Transverse colon (tissue), 4 donors: ENCODE measurements around the gene ATP6V1F. TPM values are rescaled to one million over a fixed set of nuclear protein-coding genes. Genes with fewer than 3 reads are reported as not detected.

Experiments
- DNase-seq: peaks from one replicate; pipeline ENCODE4 v3.0.0-alpha.2; 2019
- H3K27ac ChIP-seq, 4 donors: fragments of 200-600 bp; sonication (generic); 2 replicates each; pipeline ENCODE4 v1.5.1; 2016 to 2018; ENCODE audit warnings: inconsistent platforms in 4 of 4
- H3K27me3 ChIP-seq: fragments of 200-600 bp; sonication (generic); 2 replicates; pipeline ENCODE4 v1.5.1; 2017; ENCODE audit warnings: inconsistent platforms
- H3K36me3 ChIP-seq, 4 donors: fragments of 200-600 bp; sonication (generic); 2 replicates each; pipeline ENCODE4 v1.5.1; 2017 to 2019; ENCODE audit warnings: inconsistent platforms in 4 of 4
- H3K4me1 ChIP-seq, 4 donors: fragments of 200-600 bp; sonication (generic); 2 replicates each; pipeline ENCODE4 v1.5.1; 2017 to 2020; ENCODE audit warnings: inconsistent platforms in 4 of 4
- H3K4me3 ChIP-seq, 4 donors: fragments of 200-600 bp; sonication (generic); 1 replicate in 1 of 4; 2 replicates in 3 of 4; pipeline versions ENCODE4 v1.5.1 to v1.6.1; 2017 to 2019; ENCODE audit warnings: inconsistent platforms in 4 of 4
- H3K9me3 ChIP-seq, 2 donors: fragments of 200-600 bp; sonication (generic); 2 replicates each; pipeline ENCODE4 v1.5.1; 2017 to 2019; ENCODE audit warnings: inconsistent platforms in 2 of 2
- CTCF ChIP-seq, 5 experiments: fragments of 200-600 bp in 3 of 5; fragments of 450-650 bp in 2 of 5; sonication (generic) in 3 of 5; IDR thresholded peaks; 1 replicate in 2 of 5; 2 replicates in 3 of 5; pipeline ENCODE4 v1.5.1; 2016 to 2017; ENCODE audit warnings: antibody characterized with exemption in 5 of 5, inconsistent platforms in 3 of 5, mild to moderate bottlenecking in 2 of 5, moderate library complexity in 1 of 5
- EP300 ChIP-seq: sonication (generic); formaldehyde crosslinking; IDR thresholded peaks from one replicate; pipeline ENCODE4 v1.6.1; 2017; ENCODE audit warnings: antibody characterized with exemption, low read depth
- POLR2A ChIP-seq: fragments of 450-650 bp; IDR thresholded peaks from one replicate; pipeline ENCODE4 v1.6.1; 2016; ENCODE audit warnings: antibody characterized with exemption, mild to moderate bottlenecking, moderate library complexity
- POLR2AphosphoS5 ChIP-seq, 3 donors: sonication (generic); formaldehyde crosslinking; IDR thresholded peaks; one replicate each; pipeline ENCODE4 v1.6.1; 2016; ENCODE audit warnings: antibody characterized with exemption in 3 of 3
- WGBS, 2 donors: methylation state at CpG; one replicate each; pipeline ENCODE4 v1.1.5; 2018; ENCODE audit warnings: low coverage in 1 of 2; 5-methylcytosine and 5-hydroxymethylcytosine counted together
- in situ Hi-C, 4 donors: fragments of 200-750 bp; cut with MboI; loops; one replicate each; pipeline versions ENCODE4 v1.15.0 to v1.15.1; 2017; ENCODE audit warnings: low sequenced_read_pairs in 3 of 4, low pct_ligation_motif_present in 1 of 4, low pct_unique_long_range_greater_than_20kb in 1 of 4
- intact Hi-C: fragments of 100-400 bp; cut with DNase I; formaldehyde crosslinking; loops from one replicate; pipeline ENCODE4 v1.15.1; 2023; ENCODE audit warnings: low total_unique reads
- total RNA-seq, 4 donors: library from RNA; depleted of rRNA; stranded (reverse); fragments of >200 nt; gene quantifications; one replicate each; pipeline ENCODE4 v1.1.0, GENCODE V29; 2016

ATP6V1F gene
- total RNA-seq, 4 donors from 2014 or later: 25.5 to 128 (median 63.2) TPM

DNA sequence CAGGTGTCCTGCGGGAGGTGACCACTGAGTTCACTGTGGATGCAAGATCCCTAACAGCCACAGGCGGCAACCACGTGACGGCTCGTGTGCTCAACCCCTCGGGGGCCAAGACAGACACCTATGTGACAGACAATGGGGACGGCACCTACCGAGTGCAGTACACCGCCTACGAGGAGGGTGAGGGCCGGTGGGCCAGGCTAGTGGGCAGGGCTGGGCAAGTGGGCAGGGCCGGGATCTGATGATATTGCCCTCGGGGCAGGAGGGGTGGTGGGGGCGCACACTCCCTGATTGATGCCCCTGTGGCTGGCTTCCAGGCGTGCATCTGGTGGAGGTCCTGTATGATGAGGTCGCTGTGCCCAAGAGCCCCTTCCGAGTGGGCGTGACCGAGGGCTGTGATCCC, 16.7 kb upstream of the ATP6V1F start:
- WGBS, 2 donors: 73% methylated on average over 19 of the region's 19 CpGs; no CpG with 5 or more reads in 1 of the 2 donors
- in situ Hi-C loops (no loop called here), intact Hi-C loops (no loop called here)
- Histone ChIP-seq H3K27me3 (no peaks in the 10 kb centered on the region), H3K4me3 (no peak overlapping the region), H3K36me3 (no peaks in the 10 kb centered on the region), H3K27ac (no peak overlapping the region), H3K9me3 (no peaks in the 10 kb centered on the region), H3K4me1 (peaks cover 0 to 3% (median 0%) of the 10 kb centered on the region in 4 donors)
- TF ChIP-seq POLR2AphosphoS5 (IDR thresholded peaks at IDR 0.05) (peak in 1 of 3 donors; percentile 15), POLR2A (no peak), EP300 (no peak)
- DNase-seq: no peak

DNA sequence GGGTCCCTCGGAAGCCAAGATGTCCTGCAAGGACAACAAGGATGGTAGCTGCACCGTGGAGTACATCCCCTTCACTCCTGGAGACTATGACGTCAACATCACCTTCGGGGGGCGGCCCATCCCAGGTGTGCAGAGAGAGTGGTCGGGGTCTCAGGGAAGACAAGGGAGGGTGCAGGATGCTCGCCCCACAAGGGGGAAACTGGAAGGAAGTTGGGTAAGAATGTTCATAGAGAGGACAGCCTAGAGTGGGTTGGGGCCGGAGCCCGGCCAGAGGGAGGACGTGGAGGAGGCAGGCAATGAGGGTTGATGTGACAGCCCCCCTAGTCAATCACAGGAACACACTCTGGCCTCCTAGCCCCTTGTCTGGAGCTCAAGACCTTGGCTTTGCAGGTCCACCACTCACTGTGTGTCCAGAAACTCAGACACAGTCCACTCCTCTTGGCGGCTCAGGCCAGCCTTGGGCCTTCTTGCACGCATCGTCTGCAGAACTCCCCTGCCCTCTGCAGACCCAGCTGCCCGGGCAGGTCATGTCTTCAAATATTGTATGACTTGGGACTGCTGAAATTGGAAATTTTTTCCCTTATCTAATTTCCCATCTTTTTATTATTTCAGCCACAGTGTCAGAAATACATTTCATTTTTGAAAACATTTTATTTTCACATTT, 15.7 kb upstream of the ATP6V1F start:
- Histone ChIP-seq H3K36me3 (no peaks in the 10 kb centered on the region), H3K27me3 (no peaks in the 10 kb centered on the region), H3K27ac (no peak overlapping the region), H3K4me1 (no peaks in the 10 kb centered on the region), H3K4me3 (no peak overlapping the region), H3K9me3 (no peaks in the 10 kb centered on the region)
- intact Hi-C loops: no loop called here
- no peak for DNase-seq
- 60 to 88% methylated on average over 1 to 14 of the region's 14 CpGs for WGBS, 2 donors
- TF ChIP-seq EP300 (no peak), POLR2A (no peak), POLR2AphosphoS5 (IDR thresholded peaks at IDR 0.05) (peak in 1 of 3 donors; percentile 33), CTCF (IDR thresholded peaks at IDR 0.05) (no peak)
- in situ Hi-C loops: no loop called here

GRCh38 chr7:128847721-128848211, 14.9 kb upstream of the ATP6V1F start:
- TF ChIP-seq CTCF (IDR thresholded peaks at IDR 0.05): no peak
- no peak for TF ChIP-seq POLR2A
- no peak for TF ChIP-seq POLR2AphosphoS5 (IDR thresholded peaks at IDR 0.05)
- no peak for TF ChIP-seq EP300
- 88% methylated on average over 17 of the region's 17 CpGs; no CpG with 5 or more reads in 1 of the 2 donors for WGBS, 2 donors
- H3K27me3 ChIP-seq: no peaks in the 10 kb centered on the region
- H3K27ac ChIP-seq: no peak overlapping the region
- intact Hi-C loops: no loop called here
- in situ Hi-C loops: no loop called here
- H3K36me3 ChIP-seq: no peaks in the 10 kb centered on the region
- H3K4me1 ChIP-seq: no peaks in the 10 kb centered on the region
- H3K4me3 ChIP-seq: no peak overlapping the region
- no peaks in the 10 kb centered on the region for H3K9me3 ChIP-seq
- no peak for DNase-seq

- 63 to 90% methylated on average over 4 to 31 of the region's 31 CpGs for WGBS, 2 donors
- no peak overlapping the region for H3K4me3 ChIP-seq
- H3K9me3 ChIP-seq: no peaks in the 10 kb centered on the region
- TF ChIP-seq POLR2AphosphoS5 (IDR thresholded peaks at IDR 0.05): no peak
- TF ChIP-seq CTCF (IDR thresholded peaks at IDR 0.05): no peak
- no peak for TF ChIP-seq POLR2A
- no peak for TF ChIP-seq EP300
- no peak for DNase-seq
- no peaks in the 10 kb centered on the region for H3K4me1 ChIP-seq
- in situ Hi-C loops (no loop called here), intact Hi-C loops (no loop called here)
- no peaks in the 10 kb centered on the region for H3K36me3 ChIP-seq
- no peaks in the 10 kb centered on the region for H3K27me3 ChIP-seq
- no peak overlapping the region for H3K27ac ChIP-seq
Observed at GRCh38 chr7:128848289-128849155, 14.1 kb upstream of the ATP6V1F start.
